ENCODE results near the gene P2RY12. TPM values are rescaled to one million over a fixed set of nuclear protein-coding genes. Genes with fewer than 3 reads are reported as not detected.

Gene P2RY12
- total RNA-seq: not detected

- DNase-seq (no peak), ATAC-seq (no peak)
- Mint-ChIP-seq H3K4me1 (ENCODE audit: low read depth) (peaks cover 13% of the 10 kb centered on the region), H3K9me3 (ENCODE audit: insufficient read depth) (no peaks in the 10 kb centered on the region), H3K4me3 (no peak within 1 kb of the TSS), H3K27me3 (ENCODE audit: low read depth) (no peaks in the 10 kb centered on the region), H3K27ac (no peak within 1 kb of the TSS), H3K36me3 (ENCODE audit: low read depth) (no peaks in the 10 kb centered on the region)
- ChIA-PET CTCF (no interaction called here), POLR2A (interaction anchor here (0.6 kb wide), 1 partner anchor 531 kb away, joined by 3 read pairs; no protein-coding TSS in a partner anchor)
These were observed at the start of gene P2RY12 for GRCh38 chr3:151384741-151385174. TSS of gene P2RY12 (minus strand) at chr3:151384753. CDS start at chr3:151338845, 45,908 bp downstream.

- H3K4me1 Mint-ChIP-seq (ENCODE audit: low read depth): no peaks in the 10 kb centered on the region
- peaks cover 6% of the 10 kb centered on the region for H3K27me3 Mint-ChIP-seq (ENCODE audit: low read depth)
- H3K36me3 Mint-ChIP-seq (ENCODE audit: low read depth): no peaks in the 10 kb centered on the region
These were observed 48.2 kb upstream of the P2RY12 start for GRCh38 chr3:151432616-151433372.

GRCh38 chr3:151431940-151432339, 47.4 kb upstream of the P2RY12 start:
- POLR2A ChIA-PET: interaction anchor here (0.5 kb wide), 1 partner anchor 1035 kb away, joined by 4 read pairs; no protein-coding TSS in a partner anchor
- Mint-ChIP-seq H3K27me3 (ENCODE audit: low read depth) (peaks cover 6% of the 10 kb centered on the region), H3K9me3 (ENCODE audit: insufficient read depth) (no peaks in the 10 kb centered on the region), H3K4me1 (ENCODE audit: low read depth) (no peaks in the 10 kb centered on the region), H3K27ac (no peak overlapping the region), H3K36me3 (ENCODE audit: low read depth) (no peaks in the 10 kb centered on the region), H3K4me3 (no peak overlapping the region)
- DNase-seq: no peak
- CTCF ChIA-PET: interaction anchor here (0.8 kb wide), 1 partner anchor 35 kb away, joined by 3 read pairs; no protein-coding TSS in a partner anchor
- ATAC-seq: no peak

More at GRCh38 chr3:151432616-151433372, 48.2 kb upstream of the P2RY12 start:
- ChIA-PET POLR2A (no interaction called here), CTCF (no interaction called here)
- Mint-ChIP-seq H3K4me3 (no peak overlapping the region), H3K27ac (no peak overlapping the region), H3K9me3 (ENCODE audit: insufficient read depth) (no peaks in the 10 kb centered on the region)
- ATAC-seq: no peak
- no peak for DNase-seq

GRCh38 chr3:151430821-151431484, 46.4 kb upstream of the P2RY12 start:
- peaks cover 6% of the 10 kb centered on the region for H3K27me3 Mint-ChIP-seq (ENCODE audit: low read depth)
- H3K36me3 Mint-ChIP-seq (ENCODE audit: low read depth): no peaks in the 10 kb centered on the region
- no peak overlapping the region for H3K4me3 Mint-ChIP-seq
- H3K4me1 Mint-ChIP-seq (ENCODE audit: low read depth): peaks cover 4% of the 10 kb centered on the region
- ATAC-seq (no peak), DNase-seq (no peak)
- no peaks in the 10 kb centered on the region for H3K9me3 Mint-ChIP-seq (ENCODE audit: insufficient read depth)
- H3K27ac Mint-ChIP-seq: no peak overlapping the region
- POLR2A ChIA-PET: no interaction called here
- CTCF ChIA-PET: interaction anchor here (1.0 to 1.2 kb wide), 2 partner anchors 8 to 147 kb away, joined by 3 read pairs; no protein-coding TSS in a partner anchor

- no peak overlapping the region for H3K27ac Mint-ChIP-seq
- peaks cover 4% of the 10 kb centered on the region for H3K4me1 Mint-ChIP-seq (ENCODE audit: low read depth)
- no peak overlapping the region for H3K4me3 Mint-ChIP-seq
- ChIA-PET CTCF (no interaction called here), POLR2A (no interaction called here)
- H3K9me3 Mint-ChIP-seq (ENCODE audit: insufficient read depth): no peaks in the 10 kb centered on the region
- no peak for ATAC-seq
- no peaks in the 10 kb centered on the region for H3K36me3 Mint-ChIP-seq (ENCODE audit: low read depth)
- DNase-seq: no peak
- peaks cover 6% of the 10 kb centered on the region for H3K27me3 Mint-ChIP-seq (ENCODE audit: low read depth)
These were observed 43.8 kb upstream of the P2RY12 start for GRCh38 chr3:151428386-151428785.

- ChIA-PET CTCF (interaction anchor here (0.9 kb wide), 1 partner anchor 9 kb away, joined by 3 read pairs; no protein-coding TSS in a partner anchor), POLR2A (no interaction called here)
- peaks cover 6% of the 10 kb centered on the region for H3K27me3 Mint-ChIP-seq (ENCODE audit: low read depth)
- ATAC-seq (no peak), DNase-seq (no peak)
- H3K9me3 Mint-ChIP-seq (ENCODE audit: insufficient read depth): no peaks in the 10 kb centered on the region
- H3K4me1 Mint-ChIP-seq (ENCODE audit: low read depth): peaks cover 4% of the 10 kb centered on the region
- no peak overlapping the region for H3K27ac Mint-ChIP-seq
- no peak overlapping the region for H3K4me3 Mint-ChIP-seq
- H3K36me3 Mint-ChIP-seq (ENCODE audit: low read depth): no peaks in the 10 kb centered on the region
These were observed 41.7 kb upstream of the P2RY12 start for GRCh38 chr3:151426341-151426657.

- no peak for DNase-seq
- ATAC-seq: no peak
- H3K27ac Mint-ChIP-seq: no peak overlapping the region
- H3K36me3 Mint-ChIP-seq (ENCODE audit: low read depth): no peaks in the 10 kb centered on the region
- H3K4me3 Mint-ChIP-seq: no peak overlapping the region
- POLR2A ChIA-PET: no interaction called here
- CTCF ChIA-PET: interaction anchor here (0.9 kb wide), 1 partner anchor 9 kb away, joined by 3 read pairs; no protein-coding TSS in a partner anchor
- no peaks in the 10 kb centered on the region for H3K9me3 Mint-ChIP-seq (ENCODE audit: insufficient read depth)
- peaks cover 6% of the 10 kb centered on the region for H3K27me3 Mint-ChIP-seq (ENCODE audit: low read depth)
- H3K4me1 Mint-ChIP-seq (ENCODE audit: low read depth): peaks cover 4% of the 10 kb centered on the region
These were observed 41.2 kb upstream of the P2RY12 start for GRCh38 chr3:151425627-151426340.

- H3K9me3 Mint-ChIP-seq (ENCODE audit: insufficient read depth): no peaks in the 10 kb centered on the region
- no peak overlapping the region for H3K4me3 Mint-ChIP-seq
- ATAC-seq: no peak
- no peak for DNase-seq
- ChIA-PET CTCF (no interaction called here), POLR2A (no interaction called here)
- H3K36me3 Mint-ChIP-seq (ENCODE audit: low read depth): no peaks in the 10 kb centered on the region
- peaks cover 4% of the 10 kb centered on the region for H3K4me1 Mint-ChIP-seq (ENCODE audit: low read depth)
- H3K27ac Mint-ChIP-seq: no peak overlapping the region
- no peaks in the 10 kb centered on the region for H3K27me3 Mint-ChIP-seq (ENCODE audit: low read depth)
These were observed 38.5 kb upstream of the P2RY12 start for GRCh38 chr3:151423091-151423490.

GRCh38 chr3:151421938-151422337, 37.4 kb upstream of the P2RY12 start:
- CTCF ChIA-PET: interaction anchor here (1.0 kb wide), 1 partner anchor 63 kb away, joined by 3 read pairs; no protein-coding TSS in a partner anchor

GRCh38 chr3:151419806-151420205, 35.3 kb upstream of the P2RY12 start:
- no peak overlapping the region for H3K4me3 Mint-ChIP-seq
- no peaks in the 10 kb centered on the region for H3K4me1 Mint-ChIP-seq (ENCODE audit: low read depth)
- no peak for ATAC-seq
- no peak overlapping the region for H3K27ac Mint-ChIP-seq
- no peaks in the 10 kb centered on the region for H3K36me3 Mint-ChIP-seq (ENCODE audit: low read depth)
- no peaks in the 10 kb centered on the region for H3K27me3 Mint-ChIP-seq (ENCODE audit: low read depth)
- POLR2A ChIA-PET: no interaction called here
- no peaks in the 10 kb centered on the region for H3K9me3 Mint-ChIP-seq (ENCODE audit: insufficient read depth)
- no peak for DNase-seq
- CTCF ChIA-PET: no interaction called here

More at GRCh38 chr3:151421938-151422337, 37.4 kb upstream of the P2RY12 start:
- no peaks in the 10 kb centered on the region for H3K9me3 Mint-ChIP-seq (ENCODE audit: insufficient read depth)
- H3K4me3 Mint-ChIP-seq: no peak overlapping the region
- no peak overlapping the region for H3K27ac Mint-ChIP-seq
- POLR2A ChIA-PET: no interaction called here
- H3K36me3 Mint-ChIP-seq (ENCODE audit: low read depth): no peaks in the 10 kb centered on the region
- no peaks in the 10 kb centered on the region for H3K27me3 Mint-ChIP-seq (ENCODE audit: low read depth)
- ATAC-seq (no peak), DNase-seq (no peak)
- H3K4me1 Mint-ChIP-seq (ENCODE audit: low read depth): peaks cover 4% of the 10 kb centered on the region

GRCh38 chr3:151415289-151415688, 30.7 kb upstream of the P2RY12 start:
- POLR2A ChIA-PET: no interaction called here
- Mint-ChIP-seq H3K4me1 (ENCODE audit: low read depth) (no peaks in the 10 kb centered on the region), H3K36me3 (ENCODE audit: low read depth) (no peaks in the 10 kb centered on the region), H3K27ac (no peak overlapping the region), H3K4me3 (no peak overlapping the region), H3K27me3 (ENCODE audit: low read depth) (no peaks in the 10 kb centered on the region), H3K9me3 (ENCODE audit: insufficient read depth) (no peaks in the 10 kb centered on the region)
- CTCF ChIA-PET: no interaction called here
- no peak for ATAC-seq
- DNase-seq: no peak

- DNase-seq (no peak), ATAC-seq (no peak)
- no peaks in the 10 kb centered on the region for H3K9me3 Mint-ChIP-seq (ENCODE audit: insufficient read depth)
- no peaks in the 10 kb centered on the region for H3K27me3 Mint-ChIP-seq (ENCODE audit: low read depth)
- H3K27ac Mint-ChIP-seq: no peak overlapping the region
- no peak overlapping the region for H3K4me3 Mint-ChIP-seq
- H3K36me3 Mint-ChIP-seq (ENCODE audit: low read depth): no peaks in the 10 kb centered on the region
- CTCF ChIA-PET: interaction anchor here (0.6 kb wide), 1 partner anchor 38 kb away, joined by 3 read pairs; no protein-coding TSS in a partner anchor
- H3K4me1 Mint-ChIP-seq (ENCODE audit: low read depth): no peaks in the 10 kb centered on the region
- POLR2A ChIA-PET: interaction anchor here (0.6 kb wide), 1 partner anchor 706 kb away, joined by 3 read pairs; no protein-coding TSS in a partner anchor
These were observed 28.4 kb upstream of the P2RY12 start for GRCh38 chr3:151412989-151413388.
